Caco-2 (cell line): ENCODE data around the gene MAML1. TPM values are rescaled to one million over a fixed set of nuclear protein-coding genes. Genes with fewer than 3 reads are reported as not detected.
A peak's percentile ranks its signal among the peaks of the same experiment; 100 is the strongest.

Source experiments
- BruUV-seq: library from RNA; stranded (reverse); fragments of 400-500 nt; replicated peaks from 2 replicates; lab custom pipeline; 2021; lab: Mats Ljungman, UMichigan
- CTCF ChIA-PET: fragments of 300-600 bp; sonication (Branson Sonifier 250); formaldehyde crosslinking; loops from one replicate; lab custom pipeline; 2022; ENCODE audit warnings: antibody characterized with exemption; lab: Charles Lee
- POLR2A ChIA-PET: fragments of 300-600 bp; sonication (Branson Sonifier 250); formaldehyde crosslinking; loops from one replicate; lab custom pipeline; 2022; ENCODE audit warnings: antibody characterized with exemption; lab: Charles Lee
- DNase-seq, 2 experiments: peaks; one replicate each; pipeline versions ENCODE4 v3.0.0 to v3.0.0-alpha.2; 2020 to 2022
- H3K27me3 ChIP-seq: replicated peaks from 2 replicates; pipeline ENCODE4 v1.6.0; 2011; ENCODE audit warnings: low read length; ENCODE audit not compliant: control insufficient read depth, insufficient read depth
- H3K36me3 ChIP-seq: 2 replicates; pipeline ENCODE4 v1.5.1; 2011; ENCODE audit warnings: low read length; ENCODE audit not compliant: control insufficient read depth, insufficient read depth
- H3K4me1 ChIP-seq: fragments of 250-450 bp; sonication (Bioruptor Pico); 2 replicates; pipeline ENCODE4 v1.5.1; 2020; ENCODE audit warnings: mild to moderate bottlenecking
- H3K4me3 ChIP-seq: 2 replicates; pipeline ENCODE4 v1.5.1; 2011; ENCODE audit warnings: low read depth, mild to moderate bottlenecking, control low read depth, low read length
- H3K9me3 ChIP-seq: fragments of 250-450 bp; sonication (Bioruptor Pico); 2 replicates; pipeline ENCODE4 v1.5.1; 2020; ENCODE audit warnings: mild to moderate bottlenecking, moderate library complexity
- H3K27ac Mint-ChIP-seq: one replicate; pipeline ENCODE4 v1.8.0; 2022; ENCODE audit warnings: mixed read lengths; ENCODE audit not compliant: unreplicated experiment
- H3K27me3 Mint-ChIP-seq: one replicate; pipeline ENCODE4 v1.8.0; 2022; ENCODE audit warnings: mixed read lengths; ENCODE audit not compliant: insufficient read depth, unreplicated experiment
- H3K36me3 Mint-ChIP-seq: one replicate; pipeline ENCODE4 v1.8.0; 2022; ENCODE audit warnings: mild to moderate bottlenecking, mixed read lengths; ENCODE audit not compliant: insufficient read depth, unreplicated experiment
- H3K4me1 Mint-ChIP-seq: one replicate; pipeline ENCODE4 v1.8.0; 2022; ENCODE audit warnings: low read depth, mixed read lengths; ENCODE audit not compliant: unreplicated experiment
- H3K4me3 Mint-ChIP-seq: one replicate; pipeline ENCODE4 v1.8.0; 2022; ENCODE audit warnings: mild to moderate bottlenecking, moderate library complexity, mixed read lengths; ENCODE audit not compliant: unreplicated experiment
- H3K9me3 Mint-ChIP-seq: one replicate; pipeline ENCODE4 v1.8.0; 2022; ENCODE audit warnings: mixed read lengths; ENCODE audit not compliant: unreplicated experiment
- intact Hi-C: fragments of 100-400 bp; cut with micrococcal nuclease; formaldehyde crosslinking; loops from one replicate; pipeline ENCODE4 v1.10.0; 2022; ENCODE audit not compliant: unreplicated experiment
- total RNA-seq: library from RNA; stranded (reverse); gene quantifications from 2 replicates; pipeline ENCODE4 v1.2.3, GENCODE V29; 2022
- TF ChIP-seq, protein P1 (sequence below), 2 experiments: fragments of 200-600 bp in 1 of 2; IDR thresholded peaks; 1 replicate in 1 of 2; 2 replicates in 1 of 2; pipeline versions ENCODE4 v1.5.1 to v1.8.0; 2011 to 2022; ENCODE audit warnings: antibody characterized with exemption in 1 of 2, control low read depth in 1 of 2, inconsistent platforms in 1 of 2, low read depth in 1 of 2, low read length in 1 of 2, mild to moderate bottlenecking in 1 of 2, moderate library complexity in 1 of 2; ENCODE audit not compliant: insufficient read depth in 1 of 2, severe bottlenecking in 1 of 2, unreplicated experiment in 1 of 2

MAML1 gene
- total RNA-seq, 1 experiment from 2014 or later, result 41.3 TPM

DNA sequence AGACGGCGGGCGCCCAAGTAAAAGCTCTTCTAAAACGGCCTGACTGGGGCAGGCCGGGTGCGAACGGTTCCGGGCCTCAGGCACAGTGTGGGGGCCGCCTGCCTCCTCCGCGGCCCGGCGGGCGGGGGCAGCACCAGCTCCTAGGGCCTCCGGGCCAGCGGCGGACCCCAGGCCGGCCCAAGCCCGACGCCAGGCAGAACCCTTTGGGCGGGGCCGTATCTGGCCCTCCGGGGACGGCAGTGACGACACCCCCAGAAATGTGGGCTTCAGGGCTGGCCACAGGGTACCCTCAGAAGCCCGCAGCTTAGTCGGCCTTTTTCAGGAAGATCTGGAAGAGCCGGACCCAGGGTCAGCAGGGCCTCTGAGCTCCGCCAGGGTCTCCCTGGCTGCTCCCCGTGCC lies 65.1 kb downstream of the MAML1 start:
- Mint-ChIP-seq H3K4me1 (peaks cover 7% of the 10 kb centered on the region), H3K27me3 (no peaks in the 10 kb centered on the region), H3K27ac (no peak overlapping the region), H3K4me3 (no peak overlapping the region), H3K36me3 (peaks cover 77% of the 10 kb centered on the region), H3K9me3 (no peaks in the 10 kb centered on the region)
- POLR2A ChIA-PET, result no interaction called here
- BruUV-seq, result TSS peak; percentile 18
- Histone ChIP-seq H3K9me3 (no peaks in the 10 kb centered on the region), H3K4me3 (no peak overlapping the region), H3K27me3 (no peaks in the 10 kb centered on the region), H3K4me1 (peaks cover 14% of the 10 kb centered on the region; the same call in 1 of the 2 replicates), H3K36me3 (peaks cover 10% of the 10 kb centered on the region)
- TF ChIP-seq, protein P1, sequence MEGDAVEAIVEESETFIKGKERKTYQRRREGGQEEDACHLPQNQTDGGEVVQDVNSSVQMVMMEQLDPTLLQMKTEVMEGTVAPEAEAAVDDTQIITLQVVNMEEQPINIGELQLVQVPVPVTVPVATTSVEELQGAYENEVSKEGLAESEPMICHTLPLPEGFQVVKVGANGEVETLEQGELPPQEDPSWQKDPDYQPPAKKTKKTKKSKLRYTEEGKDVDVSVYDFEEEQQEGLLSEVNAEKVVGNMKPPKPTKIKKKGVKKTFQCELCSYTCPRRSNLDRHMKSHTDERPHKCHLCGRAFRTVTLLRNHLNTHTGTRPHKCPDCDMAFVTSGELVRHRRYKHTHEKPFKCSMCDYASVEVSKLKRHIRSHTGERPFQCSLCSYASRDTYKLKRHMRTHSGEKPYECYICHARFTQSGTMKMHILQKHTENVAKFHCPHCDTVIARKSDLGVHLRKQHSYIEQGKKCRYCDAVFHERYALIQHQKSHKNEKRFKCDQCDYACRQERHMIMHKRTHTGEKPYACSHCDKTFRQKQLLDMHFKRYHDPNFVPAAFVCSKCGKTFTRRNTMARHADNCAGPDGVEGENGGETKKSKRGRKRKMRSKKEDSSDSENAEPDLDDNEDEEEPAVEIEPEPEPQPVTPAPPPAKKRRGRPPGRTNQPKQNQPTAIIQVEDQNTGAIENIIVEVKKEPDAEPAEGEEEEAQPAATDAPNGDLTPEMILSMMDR (IDR thresholded peaks at IDR 0.05; ENCODE audit: insufficient read depth in 1 of 2, low read depth in 1 of 2, low read length in 1 of 2, severe bottlenecking in 1 of 2, unreplicated experiment in 1 of 2), result no peak
- intact Hi-C loops, result loop anchor here (10.0 kb wide), 1 partner anchor 123 kb away; no protein-coding TSS in a partner anchor
- CTCF ChIA-PET, result interaction anchor here (0.5 kb wide), 1 partner anchor 85 kb away, joined by 3 read pairs; no protein-coding TSS in a partner anchor
- DNase-seq, result no peak

DNA sequence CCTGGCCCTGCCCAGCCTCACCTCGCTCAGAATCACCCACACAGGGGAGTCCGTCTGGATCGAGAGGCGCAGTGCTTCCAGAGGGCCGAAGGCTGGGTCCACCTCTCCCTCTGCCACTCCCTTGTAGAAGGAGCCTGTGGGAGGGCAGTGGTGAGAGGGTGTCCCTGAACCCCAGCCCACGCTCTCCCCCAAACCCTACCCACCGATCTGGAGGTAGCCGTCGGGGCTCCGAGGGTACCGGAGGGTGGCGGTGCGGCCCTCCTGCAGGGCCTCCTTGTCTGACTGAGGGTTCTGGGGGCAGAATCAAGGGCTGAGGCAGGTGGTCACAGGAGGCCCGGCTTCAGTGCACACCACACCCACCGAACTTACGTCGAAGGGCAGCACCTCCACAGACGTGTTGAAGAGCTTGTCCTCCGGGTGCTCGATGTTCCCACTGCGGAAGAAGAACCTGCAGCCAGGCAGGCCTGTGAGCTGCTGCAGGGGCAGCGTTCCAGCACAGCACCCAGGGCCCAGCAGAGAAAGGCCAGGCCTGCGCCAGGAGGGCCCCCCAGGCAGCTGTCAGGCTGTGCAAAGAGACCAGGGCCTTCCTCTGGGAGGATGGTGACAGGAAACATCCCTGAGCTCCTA lies 65.6 kb downstream of the MAML1 start:
- Histone ChIP-seq H3K4me3 (no peak overlapping the region), H3K27me3 (no peaks in the 10 kb centered on the region), H3K4me1 (peaks cover 14% of the 10 kb centered on the region; the same call in 1 of the 2 replicates), H3K36me3 (peaks cover 10% of the 10 kb centered on the region), H3K9me3 (no peaks in the 10 kb centered on the region)
- H3K4me1 Mint-ChIP-seq, result peaks cover 7% of the 10 kb centered on the region
- BruUV-seq, result no TSS peak
- no peaks in the 10 kb centered on the region for H3K9me3 Mint-ChIP-seq
- POLR2A ChIA-PET, result no interaction called here
- TF ChIP-seq, protein P1 (IDR thresholded peaks at IDR 0.05; ENCODE audit: insufficient read depth in 1 of 2, low read depth in 1 of 2, low read length in 1 of 2, severe bottlenecking in 1 of 2, unreplicated experiment in 1 of 2), result no peak
- no peak overlapping the region for H3K27ac Mint-ChIP-seq
- CTCF ChIA-PET, result interaction anchor here (0.5 kb wide), 1 partner anchor 86 kb away, joined by 3 read pairs; no protein-coding TSS in a partner anchor
- H3K4me3 Mint-ChIP-seq, result no peak overlapping the region
- intact Hi-C loops, result loop anchor here (10.0 kb wide), 1 partner anchor 123 kb away; no protein-coding TSS in a partner anchor
- DNase-seq, result no peak
- no peaks in the 10 kb centered on the region for H3K27me3 Mint-ChIP-seq
- H3K36me3 Mint-ChIP-seq, result peaks cover 77% of the 10 kb centered on the region

DNA sequence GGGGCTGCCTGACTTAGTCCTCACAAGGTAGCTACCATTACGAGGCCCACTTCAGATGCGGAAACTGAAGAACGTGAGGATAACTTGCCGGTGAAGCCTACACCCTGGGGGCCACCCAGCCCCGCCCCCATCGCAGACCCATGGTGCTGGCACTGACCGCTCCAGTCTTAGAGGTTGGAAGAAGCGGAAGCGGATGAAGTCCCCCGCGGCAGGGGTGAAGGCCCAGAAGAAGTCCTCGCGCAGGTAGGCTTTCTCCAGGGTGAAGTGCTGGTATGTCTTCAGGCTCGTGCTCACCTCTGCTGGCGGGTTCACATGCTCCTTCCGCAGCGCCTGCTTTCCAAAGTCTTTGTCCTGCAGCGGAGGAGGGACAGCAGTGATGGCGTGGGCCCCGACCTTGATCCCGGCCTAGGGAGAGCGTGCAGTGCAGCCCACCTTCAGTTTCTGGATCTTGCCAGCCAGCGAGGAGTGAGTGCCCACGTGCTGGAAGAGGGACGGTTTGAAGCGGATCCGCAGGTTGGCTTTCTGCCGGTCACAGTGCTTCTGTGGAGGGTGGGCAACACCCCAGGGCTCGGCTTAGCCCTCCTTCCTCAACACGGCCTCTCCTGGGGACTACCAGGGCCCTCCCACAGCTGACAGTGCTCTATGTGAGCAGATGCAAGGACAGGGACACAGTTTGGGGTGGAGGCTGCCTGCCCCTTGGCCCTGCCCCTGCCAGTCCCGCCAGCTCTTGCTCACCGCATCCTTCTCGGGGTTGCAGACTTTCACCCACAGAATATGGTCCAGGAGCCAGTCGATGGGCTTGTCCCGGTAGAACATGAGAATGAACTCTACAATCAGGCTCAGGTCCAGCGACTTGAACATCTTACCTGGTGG lies 66.4 kb downstream of the MAML1 start:
- intact Hi-C loops, result loop anchor here (10.0 kb wide), 1 partner anchor 124 kb away; no protein-coding TSS in a partner anchor
- Histone ChIP-seq H3K9me3 (no peaks in the 10 kb centered on the region), H3K36me3 (peaks cover 10% of the 10 kb centered on the region), H3K4me3 (no peak overlapping the region), H3K27me3 (no peaks in the 10 kb centered on the region), H3K4me1 (peaks cover 18% of the 10 kb centered on the region)
- POLR2A ChIA-PET, result no interaction called here
- peaks cover 85% of the 10 kb centered on the region for H3K36me3 Mint-ChIP-seq
- H3K9me3 Mint-ChIP-seq, result no peaks in the 10 kb centered on the region
- H3K4me3 Mint-ChIP-seq, result no peak overlapping the region
- no peaks in the 10 kb centered on the region for H3K27me3 Mint-ChIP-seq
- no TSS peak for BruUV-seq
- no peak for DNase-seq
- CTCF ChIA-PET, result no interaction called here
- no peak overlapping the region for H3K27ac Mint-ChIP-seq
- peaks cover 9% of the 10 kb centered on the region for H3K4me1 Mint-ChIP-seq
- TF ChIP-seq, protein P1 (IDR thresholded peaks at IDR 0.05; ENCODE audit: insufficient read depth in 1 of 2, low read depth in 1 of 2, low read length in 1 of 2, severe bottlenecking in 1 of 2, unreplicated experiment in 1 of 2), result no peak
